ENCODE measurements around the gene ZNF511. TPM values are rescaled to one million over a fixed set of nuclear protein-coding genes. Genes with fewer than 3 reads are reported as not detected.

The ZNF511 gene
- total RNA-seq, 4 donors from 2014 or later: 21.8 to 104 (median 27.2) TPM

DNA sequence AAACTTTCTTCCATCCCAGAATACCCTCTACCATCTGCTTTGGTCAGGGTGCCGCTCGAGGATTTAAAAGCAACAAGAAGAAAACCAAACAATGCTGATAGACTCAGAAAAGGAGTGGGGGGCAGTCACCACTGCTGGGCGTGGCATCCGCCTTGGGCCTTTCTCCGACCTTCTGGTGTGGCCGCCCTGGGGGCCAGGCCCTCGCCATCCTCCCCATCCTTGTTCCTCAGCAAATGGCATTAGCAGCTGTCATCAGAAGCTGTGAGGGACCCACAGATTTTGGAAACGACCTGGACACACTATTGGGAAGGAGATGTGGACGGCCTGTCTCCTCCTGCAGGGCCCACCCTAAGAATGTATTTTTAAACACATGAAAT lies 4.0 kb downstream of the ZNF511 start:
- TF ChIP-seq CTCF (IDR thresholded peaks at IDR 0.05): no peak
- no peak for TF ChIP-seq POLR2AphosphoS5 (IDR thresholded peaks at IDR 0.05)
- no peak for TF ChIP-seq EP300 (IDR thresholded peaks at IDR 0.05; ENCODE audit: low read depth)
- no peak for TF ChIP-seq POLR2A (IDR thresholded peaks at IDR 0.05)
- H3K4me1 ChIP-seq: peaks cover 0 to 16% (median 9%) of the 10 kb centered on the region in 4 donors
- no peak overlapping the region for H3K27ac ChIP-seq
- intact Hi-C loops (cut with DNase I; ENCODE audit: low total_unique reads): no loop called here
- WGBS, 2 donors (ENCODE audit: low coverage in 1 of 2): 91 to 92% methylated on average over 6 to 9 of the region's 9 CpGs
- H3K9me3 ChIP-seq: no peaks in the 10 kb centered on the region
- H3K4me3 ChIP-seq: no peak overlapping the region
- no peak for DNase-seq
- in situ Hi-C loops (cut with MboI; ENCODE audit: low pct_ligation_motif_present in 1 of 4, low pct_unique_long_range_greater_than_20kb in 1 of 4, low sequenced_read_pairs in 3 of 4): loop anchor here in 2 of 4 donors (10.0 kb wide), 2 partner anchors 48 to 72 kb away; no protein-coding TSS in a partner anchor
- peaks cover 0 to 9% (median 0%) of the 10 kb centered on the region in 4 donors for H3K36me3 ChIP-seq
- H3K27me3 ChIP-seq: no peaks in the 10 kb centered on the region

DNA sequence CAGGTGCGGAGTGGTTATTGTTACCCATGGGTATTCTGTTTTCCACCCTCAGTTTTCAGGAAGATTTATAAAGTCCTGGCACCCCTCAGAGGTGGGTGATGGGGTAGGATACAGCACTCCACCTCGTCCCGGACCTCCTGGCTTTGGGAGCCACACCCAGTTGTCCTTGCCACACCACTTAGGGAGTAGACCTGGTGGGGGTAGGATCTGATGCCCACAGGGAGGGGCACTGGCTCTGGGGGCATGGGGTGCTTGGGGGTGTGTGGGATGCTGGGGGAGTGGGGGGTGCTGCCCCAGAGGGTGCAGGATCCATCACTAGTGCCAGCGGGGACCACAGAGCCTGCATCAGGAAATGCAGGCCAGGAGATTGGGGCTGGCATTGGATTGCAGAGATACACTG lies 4.5 kb downstream of the ZNF511 start:
- intact Hi-C loops (cut with DNase I; ENCODE audit: low total_unique reads): no loop called here
- peaks cover 0 to 9% (median 0%) of the 10 kb centered on the region in 4 donors for H3K36me3 ChIP-seq
- H3K27me3 ChIP-seq: no peaks in the 10 kb centered on the region
- no peak overlapping the region for H3K27ac ChIP-seq
- 82% methylated on average over 4 of the region's 4 CpGs; no CpG with 5 or more reads in 1 of the 2 donors for WGBS, 2 donors (ENCODE audit: low coverage in 1 of 2)
- in situ Hi-C loops (cut with MboI; ENCODE audit: low pct_ligation_motif_present in 1 of 4, low pct_unique_long_range_greater_than_20kb in 1 of 4, low sequenced_read_pairs in 3 of 4): loop anchor here in 2 of 4 donors (10.0 kb wide), 2 partner anchors 48 to 72 kb away; no protein-coding TSS in a partner anchor
- H3K4me3 ChIP-seq: no peak overlapping the region
- TF ChIP-seq CTCF (IDR thresholded peaks at IDR 0.05) (no peak), POLR2A (IDR thresholded peaks at IDR 0.05) (no peak)
- DNase-seq: no peak
- peaks cover 0 to 12% (median 8%) of the 10 kb centered on the region in 4 donors for H3K4me1 ChIP-seq
- no peaks in the 10 kb centered on the region for H3K9me3 ChIP-seq

DNA sequence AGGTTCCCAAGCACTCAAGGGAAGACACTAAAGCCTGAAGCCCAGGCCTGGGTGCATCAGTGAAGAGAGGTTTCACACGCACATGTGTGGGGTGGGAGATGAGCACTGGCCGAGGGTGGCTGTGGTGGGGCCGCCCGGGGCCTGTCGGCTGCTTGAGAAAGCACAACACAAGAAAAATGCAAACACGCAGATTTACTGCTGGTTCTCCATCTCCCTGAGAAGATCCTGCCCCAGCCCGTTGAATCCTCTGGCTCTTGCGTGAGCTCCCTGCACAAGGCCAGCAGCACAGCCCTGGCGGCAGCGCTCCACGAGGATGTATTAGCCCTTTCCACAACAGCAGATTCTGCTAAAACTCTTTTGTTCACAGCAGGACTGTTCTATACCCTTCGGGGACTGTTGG lies 6.2 kb downstream of the ZNF511 start:
- Histone ChIP-seq H3K4me1 (peaks cover 0 to 12% (median 8%) of the 10 kb centered on the region in 4 donors), H3K36me3 (peaks cover 0 to 9% (median 0%) of the 10 kb centered on the region in 4 donors), H3K27me3 (peaks cover 7% of the 10 kb centered on the region), H3K27ac (peak overlapping the region in 1 of 4 donors; percentile 8), H3K4me3 (no peak overlapping the region), H3K9me3 (no peaks in the 10 kb centered on the region)
- in situ Hi-C loops (cut with MboI; ENCODE audit: low pct_ligation_motif_present in 1 of 4, low pct_unique_long_range_greater_than_20kb in 1 of 4, low sequenced_read_pairs in 3 of 4) (loop anchor here in 2 of 4 donors (10.0 kb wide), 2 partner anchors 50 to 70 kb away; no protein-coding TSS in a partner anchor), intact Hi-C loops (cut with DNase I; ENCODE audit: low total_unique reads) (no loop called here)
- no peak for DNase-seq
- WGBS, 2 donors (ENCODE audit: low coverage in 1 of 2): 80 to 87% methylated on average over 1 to 12 of the region's 12 CpGs
- TF ChIP-seq EP300 (IDR thresholded peaks at IDR 0.05; ENCODE audit: low read depth) (no peak), POLR2A (IDR thresholded peaks at IDR 0.05) (no peak)

DNA sequence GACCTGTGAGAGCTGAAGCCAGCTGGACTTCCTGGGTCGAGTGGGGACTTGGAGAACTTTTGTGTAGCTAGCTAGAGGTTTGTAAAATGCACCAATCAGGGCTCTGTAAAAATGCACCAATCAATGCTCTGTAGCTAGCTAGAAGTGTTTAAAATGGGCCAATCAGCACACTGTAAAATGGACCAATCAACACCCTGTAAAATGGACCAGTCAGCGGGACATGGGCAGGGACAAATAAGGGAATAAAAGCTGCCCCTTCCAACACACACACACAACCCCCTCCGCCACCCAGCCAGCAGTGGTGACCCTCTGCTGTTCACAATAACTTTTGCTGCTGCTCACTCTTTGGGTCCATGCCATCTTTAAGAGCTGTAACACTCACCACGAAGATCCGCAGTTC lies 7.1 kb downstream of the ZNF511 start:
- H3K27ac ChIP-seq: no peak overlapping the region
- H3K27me3 ChIP-seq: peaks cover 7% of the 10 kb centered on the region
- no peaks in the 10 kb centered on the region for H3K9me3 ChIP-seq
- H3K36me3 ChIP-seq: peaks cover 0 to 9% (median 0%) of the 10 kb centered on the region in 4 donors
- in situ Hi-C loops (cut with MboI; ENCODE audit: low pct_ligation_motif_present in 1 of 4, low pct_unique_long_range_greater_than_20kb in 1 of 4, low sequenced_read_pairs in 3 of 4) (loop anchor here in 2 of 4 donors (10.0 kb wide), 2 partner anchors 51 to 69 kb away; no protein-coding TSS in a partner anchor), intact Hi-C loops (cut with DNase I; ENCODE audit: low total_unique reads) (no loop called here)
- no peak for TF ChIP-seq POLR2A (IDR thresholded peaks at IDR 0.05)
- no peak for TF ChIP-seq EP300 (IDR thresholded peaks at IDR 0.05; ENCODE audit: low read depth)
- no peak for TF ChIP-seq POLR2AphosphoS5 (IDR thresholded peaks at IDR 0.05)
- no peak for TF ChIP-seq CTCF (IDR thresholded peaks at IDR 0.05)
- H3K4me3 ChIP-seq: no peak overlapping the region
- H3K4me1 ChIP-seq: peaks cover 0 to 7% (median 6%) of the 10 kb centered on the region in 4 donors
- WGBS, 2 donors (ENCODE audit: low coverage in 1 of 2): 60 to 82% methylated on average over 2 to 5 of the region's 5 CpGs
- DNase-seq: no peak

Data from transverse colon (tissue), 4 donors.